GM19468 (cell line): Measurements from ENCODE around the gene AOPEP.

Source experiments
- ATAC-seq: cut with Tn5 transposase; IDR thresholded peaks from one replicate; pipeline ENCODE4 v1.9.1; 2021; ENCODE audit warnings: mild to moderate bottlenecking, moderate library complexity, moderate number of reproducible peaks; ENCODE audit not compliant: unreplicated experiment; ENCODE audit errors: extremely low read depth

Gene AOPEP

DNA sequence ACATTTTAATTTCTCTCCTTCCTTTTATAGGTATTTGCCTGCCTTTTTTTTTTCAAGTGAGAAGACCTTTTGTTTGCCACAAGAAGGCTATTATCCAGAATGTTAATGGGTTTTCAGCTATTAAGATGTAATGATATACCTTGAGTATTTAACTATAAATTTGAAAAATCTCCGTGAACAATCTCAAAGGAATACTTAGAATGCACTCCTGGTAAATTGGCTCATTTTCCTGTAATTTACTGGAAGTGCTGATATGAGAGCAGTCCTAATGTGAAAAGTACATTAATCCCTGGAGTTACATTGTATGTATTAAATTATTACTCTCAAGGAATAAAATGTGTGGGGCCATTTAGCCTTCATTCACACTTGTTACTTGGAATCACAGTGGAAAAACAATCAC is 32.4 kb downstream of the AOPEP start:
- no peak for ATAC-seq

- no peak for ATAC-seq
Measured at GRCh38 chr9:94760010-94760409, 33.5 kb downstream of the AOPEP start.

DNA sequence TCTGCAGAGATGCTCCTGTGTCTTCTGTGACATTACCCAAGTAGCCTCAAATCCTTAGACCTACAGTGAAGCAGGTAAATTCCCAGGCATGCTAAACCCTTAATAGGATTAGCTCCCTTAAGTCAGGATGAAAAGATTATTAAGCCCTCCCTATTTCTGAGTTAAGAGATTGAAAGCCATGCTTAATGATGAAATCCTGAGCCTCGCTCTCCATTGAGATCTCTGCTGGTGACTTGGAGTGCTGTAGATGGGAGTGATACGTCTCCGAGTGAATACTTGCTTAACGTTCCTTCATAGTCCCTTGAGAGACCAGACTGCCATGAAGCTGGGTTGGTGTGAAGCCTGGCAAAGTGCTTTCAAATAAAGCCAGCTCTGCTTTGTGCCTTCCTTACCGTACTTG is 34.2 kb downstream of the AOPEP start:
- no peak for ATAC-seq

DNA sequence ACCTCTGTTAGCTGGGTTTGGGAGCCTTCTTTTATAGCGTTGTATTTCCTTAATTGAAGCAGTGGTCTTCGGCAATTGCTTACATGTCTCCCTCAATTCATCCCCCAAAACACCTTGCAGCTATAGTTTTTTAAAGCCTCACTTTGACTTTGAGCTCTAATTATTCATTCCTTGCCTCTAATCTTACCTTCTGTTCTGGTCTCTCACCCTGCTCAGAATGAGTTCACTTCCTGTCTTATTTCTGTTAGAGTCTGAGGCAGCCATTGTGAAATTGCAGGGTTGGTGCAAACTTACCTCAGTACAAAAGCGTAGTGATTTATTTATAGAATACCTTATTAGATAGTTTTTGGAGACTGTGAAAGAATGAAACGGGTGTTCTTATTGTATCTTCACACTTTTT is 35.0 kb downstream of the AOPEP start:
- no peak for ATAC-seq

DNA sequence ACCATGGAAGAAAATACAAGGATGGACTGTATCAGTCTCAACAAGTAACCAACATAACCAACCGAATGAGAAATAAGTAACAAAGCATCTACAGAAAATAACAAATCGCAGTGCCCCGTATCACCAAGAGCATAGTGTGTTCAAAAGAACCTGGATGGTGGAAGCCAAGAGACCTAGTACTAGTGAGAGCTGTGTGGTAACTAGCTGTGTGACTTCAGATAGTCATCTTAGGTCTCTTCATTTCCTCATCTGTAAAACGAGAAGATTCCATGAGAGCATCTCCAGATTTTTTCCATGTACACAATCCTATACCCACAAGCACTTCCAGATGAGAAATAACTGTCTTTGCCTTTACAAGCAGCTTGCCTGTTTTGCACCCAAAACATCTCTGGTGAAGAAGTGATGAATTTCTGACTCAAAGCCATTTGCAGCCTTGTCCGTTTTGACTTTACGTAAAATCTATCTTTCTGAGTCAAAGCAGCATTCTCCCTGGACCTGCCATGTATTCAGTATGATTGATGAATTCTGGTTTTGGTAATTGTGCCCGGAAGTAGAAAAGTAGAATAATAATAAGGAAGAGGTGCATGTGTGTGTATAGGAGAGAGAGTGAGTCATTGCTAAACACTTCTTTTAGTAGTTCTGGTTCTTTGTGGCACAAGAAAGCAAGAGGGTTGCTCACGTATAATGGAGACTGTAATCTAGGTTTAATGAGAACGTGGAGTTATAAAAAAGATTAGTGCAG is 41.0 kb downstream of the AOPEP start:
- ATAC-seq = no peak

GRCh38 chr9:94768766-94769165 is 42.3 kb downstream of the AOPEP start:
- no peak for ATAC-seq

GRCh38 chr9:94770334-94770733 is 43.8 kb downstream of the AOPEP start:
- no peak for ATAC-seq

- no peak for ATAC-seq
Measured at GRCh38 chr9:94771096-94771495, 44.6 kb downstream of the AOPEP start.

- ATAC-seq = no peak
Measured at GRCh38 chr9:94772144-94772543, 45.6 kb downstream of the AOPEP start.

DNA sequence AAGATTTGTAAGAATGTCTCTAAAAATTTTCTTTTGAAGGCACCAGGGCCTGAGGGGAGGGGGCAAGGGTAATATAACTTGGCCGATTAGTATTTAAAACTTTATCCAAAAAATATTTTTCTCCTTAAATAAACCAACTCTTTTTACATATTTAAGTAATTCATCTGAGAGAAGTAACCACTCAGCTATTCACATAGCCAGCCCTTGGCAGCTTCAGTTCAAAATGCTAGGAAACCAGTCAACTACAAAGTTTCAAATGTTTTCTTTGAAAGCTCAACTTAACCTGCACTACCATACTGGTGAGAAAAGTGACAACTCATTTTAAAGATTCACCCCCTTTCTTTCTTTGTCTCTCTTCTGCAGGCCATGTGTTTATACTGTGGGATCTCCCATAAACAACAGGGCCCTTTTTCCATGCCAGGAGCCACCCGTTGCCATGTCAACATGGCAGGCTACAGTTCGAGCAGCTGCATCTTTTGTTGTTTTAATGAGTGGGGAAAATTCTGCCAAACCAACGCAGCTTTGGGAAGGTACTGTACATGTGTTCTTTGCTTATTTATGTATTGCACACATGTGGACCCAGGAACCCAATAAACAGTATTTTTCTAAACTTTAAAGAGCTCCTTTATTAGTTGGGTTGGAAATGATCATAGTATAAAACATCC is 46.3 kb downstream of the AOPEP start:
- ATAC-seq = no peak

GRCh38 chr9:94773655-94774054 is 47.2 kb downstream of the AOPEP start:
- ATAC-seq = no peak

- ATAC-seq = no peak
Measured at GRCh38 chr9:94778013-94778412, 51.5 kb downstream of the AOPEP start.

DNA sequence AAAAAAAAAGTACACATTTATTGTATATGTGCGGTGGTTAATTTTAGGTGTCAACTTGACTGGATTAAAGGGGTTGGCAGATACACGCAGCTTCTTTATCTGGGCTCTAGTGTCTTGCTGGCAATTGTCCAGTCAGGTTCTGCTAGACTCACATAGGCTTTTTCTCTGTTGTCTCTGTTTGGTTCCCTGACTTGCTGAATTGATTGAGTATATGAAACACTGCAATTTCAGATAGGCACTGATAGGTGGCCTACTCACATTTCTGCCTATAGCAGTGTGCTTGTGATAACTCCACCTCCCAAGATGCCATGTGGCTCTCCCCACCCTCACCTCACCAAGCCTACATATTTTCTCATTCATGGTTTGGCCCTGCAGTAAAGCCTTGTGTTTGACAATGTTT is 52.5 kb downstream of the AOPEP start:
- ATAC-seq = no peak

DNA sequence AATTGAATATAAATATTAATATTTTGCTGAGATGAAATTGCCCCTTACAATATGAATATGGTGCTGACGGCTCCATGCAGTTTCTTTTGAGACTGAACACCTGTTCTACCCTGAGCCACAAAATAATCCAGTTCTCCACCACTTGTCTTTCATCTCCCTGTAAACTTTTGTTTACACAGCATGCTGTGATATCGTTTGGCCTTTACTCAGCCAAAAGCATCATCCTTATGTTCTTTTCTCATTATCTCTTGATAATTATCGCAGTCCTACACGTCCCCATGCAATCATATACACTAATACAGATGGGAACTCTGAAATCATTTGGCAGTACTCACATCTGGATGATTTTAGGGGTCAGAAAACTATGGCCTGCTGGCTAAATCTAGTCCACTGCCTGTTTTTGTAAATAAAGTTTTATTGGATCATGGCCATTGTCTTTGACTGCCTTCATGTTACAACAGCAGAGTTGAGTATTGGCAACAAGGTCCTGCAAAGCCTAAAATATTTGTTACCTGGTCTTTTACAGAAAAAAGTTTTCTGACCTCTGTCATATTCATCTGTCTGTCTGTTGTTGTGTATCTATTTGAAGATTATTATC is 53.3 kb downstream of the AOPEP start:
- ATAC-seq = no peak

DNA sequence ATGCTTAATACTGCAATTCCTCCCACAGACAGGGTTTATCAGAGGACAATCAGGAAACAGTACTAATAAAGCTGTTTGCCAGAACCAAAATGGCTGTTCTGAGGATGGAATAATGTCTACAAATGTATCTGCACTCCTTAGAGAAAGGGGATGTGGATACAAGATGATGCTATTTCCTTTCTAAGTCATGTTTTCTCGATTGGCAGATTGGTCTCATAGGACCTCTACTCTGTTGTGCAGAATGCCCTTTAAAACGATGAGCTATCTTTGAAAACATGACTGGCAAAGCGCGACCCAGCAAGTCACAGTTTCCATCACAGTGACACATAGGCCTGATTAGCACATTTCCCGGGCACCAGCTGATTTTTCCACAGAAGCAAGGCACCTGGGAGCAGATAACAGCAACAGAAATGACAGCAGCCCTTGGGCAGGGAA is 54.0 kb downstream of the AOPEP start:
- ATAC-seq = no peak

- no peak for ATAC-seq
Measured at GRCh38 chr9:94782355-94783101, 56.0 kb downstream of the AOPEP start.

GRCh38 chr9:94783102-94783682 is 56.7 kb downstream of the AOPEP start:
- no peak for ATAC-seq

DNA sequence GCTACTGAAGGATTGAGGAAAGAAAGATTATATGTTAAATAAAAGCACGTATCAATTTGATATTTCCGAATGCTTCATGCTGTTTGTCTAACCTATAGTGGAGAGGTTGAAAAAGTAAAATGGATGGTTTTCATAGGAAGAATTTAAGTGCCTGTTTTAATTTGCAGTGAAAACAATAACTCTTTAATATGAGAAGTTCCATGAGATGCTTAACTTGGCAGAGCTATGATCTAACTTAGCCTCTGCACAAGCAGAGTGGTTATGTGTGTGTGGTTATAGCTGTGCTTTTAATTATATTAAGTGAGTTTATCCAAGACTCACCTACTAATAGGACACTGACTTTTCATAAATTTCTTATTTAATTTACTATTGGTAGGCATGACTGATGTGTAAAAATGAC is 57.4 kb downstream of the AOPEP start:
- ATAC-seq = no peak

GRCh38 chr9:94785215-94786169 is 59.0 kb downstream of the AOPEP start:
- ATAC-seq = no peak
